ENCODE measurements around the gene RPS6KA2. TPM values are rescaled to one million over a fixed set of nuclear protein-coding genes. Genes with fewer than 3 reads are reported as not detected.

Gene RPS6KA2
- total and polyA plus RNA-seq, 2 donors (not counting 1 experiment from before 2014, with no cell fraction given) = 2.2 to 16.0 TPM

- ATAC-seq (ENCODE audit: low read depth) (no peak), DNase-seq (no peak)
- Histone ChIP-seq H3K4me3 (ENCODE audit: control extremely low read depth in 1 of 5, extremely low read depth in 1 of 5, insufficient read depth in 1 of 5, low read depth in 2 of 5, low read length in 4 of 5) (no peak overlapping the region), H4K20me1 (ENCODE audit: control insufficient read depth, insufficient read depth, low read length, poor library complexity, severe bottlenecking) (no peaks in the 10 kb centered on the region), H3K9me3 (ENCODE audit: control extremely low read depth in 1 of 3, control insufficient read depth in 2 of 3, insufficient read depth in 1 of 3, low read length in 2 of 3) (no peaks in the 10 kb centered on the region), H3K27me3 (replicated peaks in 1 of 4; ENCODE audit: control extremely low read depth in 1 of 4, control insufficient read depth in 3 of 4, insufficient read depth in 4 of 4, low read length in 3 of 4) (no peaks in the 10 kb centered on the region), H3K27ac (ENCODE audit: low read length in 2 of 2) (no peak overlapping the region), H3K4me2 (replicated peaks; ENCODE audit: low read depth, low read length, poor library complexity, severe bottlenecking) (no peak overlapping the region), H3K9ac (ENCODE audit: low read length) (no peak overlapping the region), H2AFZ (ENCODE audit: insufficient read depth, low read depth, low read length, poor library complexity, severe bottlenecking) (no peak overlapping the region), H3K79me2 (ENCODE audit: control insufficient read depth, insufficient read depth, low read length) (peaks cover 6% of the 10 kb centered on the region), H3K4me1 (ENCODE audit: control insufficient read depth in 2 of 2, insufficient read depth in 2 of 2, low read length in 2 of 2) (no peaks in the 10 kb centered on the region), H3K36me3 (replicated peaks in 1 of 2; ENCODE audit: control extremely low read depth in 1 of 2, control insufficient read depth in 1 of 2, extremely low read depth in 1 of 2, insufficient read depth in 2 of 2, low read length in 1 of 2) (no peaks in the 10 kb centered on the region)
- ChIA-PET POLR2A (no interaction called here), CTCF (no interaction called here)
- Mint-ChIP-seq H3K4me1 (no peaks in the 10 kb centered on the region), H3K4me3 (no peak overlapping the region), H3K27me3 (peaks cover 4% of the 10 kb centered on the region), H3K9me3 (ENCODE audit: insufficient read depth) (no peaks in the 10 kb centered on the region), H3K27ac (no peak overlapping the region)
- intact Hi-C loops (cut with micrococcal nuclease) = no loop called here
- TF ChIP-seq, protein P1, sequence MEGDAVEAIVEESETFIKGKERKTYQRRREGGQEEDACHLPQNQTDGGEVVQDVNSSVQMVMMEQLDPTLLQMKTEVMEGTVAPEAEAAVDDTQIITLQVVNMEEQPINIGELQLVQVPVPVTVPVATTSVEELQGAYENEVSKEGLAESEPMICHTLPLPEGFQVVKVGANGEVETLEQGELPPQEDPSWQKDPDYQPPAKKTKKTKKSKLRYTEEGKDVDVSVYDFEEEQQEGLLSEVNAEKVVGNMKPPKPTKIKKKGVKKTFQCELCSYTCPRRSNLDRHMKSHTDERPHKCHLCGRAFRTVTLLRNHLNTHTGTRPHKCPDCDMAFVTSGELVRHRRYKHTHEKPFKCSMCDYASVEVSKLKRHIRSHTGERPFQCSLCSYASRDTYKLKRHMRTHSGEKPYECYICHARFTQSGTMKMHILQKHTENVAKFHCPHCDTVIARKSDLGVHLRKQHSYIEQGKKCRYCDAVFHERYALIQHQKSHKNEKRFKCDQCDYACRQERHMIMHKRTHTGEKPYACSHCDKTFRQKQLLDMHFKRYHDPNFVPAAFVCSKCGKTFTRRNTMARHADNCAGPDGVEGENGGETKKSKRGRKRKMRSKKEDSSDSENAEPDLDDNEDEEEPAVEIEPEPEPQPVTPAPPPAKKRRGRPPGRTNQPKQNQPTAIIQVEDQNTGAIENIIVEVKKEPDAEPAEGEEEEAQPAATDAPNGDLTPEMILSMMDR (IDR thresholded peaks at IDR 0.05) = no peak
- TF ChIP-seq EZH2 (IDR thresholded peaks at IDR 0.05; ENCODE audit: borderline replicate concordance, insufficient read depth, low read depth, low read length, poor library complexity, severe bottlenecking) = no peak
- 100% methylated on average over 6 of the region's 6 CpGs for WGBS (ENCODE audit: insufficient coverage)
These were observed 21.3 kb downstream of the RPS6KA2 start for GRCh38 chr6:166605752-166606151.

DNA sequence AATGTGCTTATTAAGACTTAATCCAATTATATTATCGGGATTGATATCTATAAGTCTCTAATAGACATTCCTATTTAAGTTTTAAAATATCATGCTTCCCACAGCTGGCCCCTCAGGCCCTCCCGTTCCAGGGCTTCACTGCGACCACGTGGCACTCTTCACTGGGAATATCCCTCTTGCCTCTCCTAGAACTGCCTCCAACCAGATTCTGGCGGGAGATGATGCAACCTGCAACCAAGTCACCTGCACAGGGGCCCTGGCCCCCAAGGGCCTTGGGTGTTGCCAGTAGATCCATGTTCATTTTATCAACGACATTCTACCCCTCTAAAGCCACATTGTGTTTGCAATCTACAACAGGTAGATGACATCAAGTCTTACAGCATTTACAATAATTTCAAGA is 22.1 kb downstream of the RPS6KA2 start:
- ChIA-PET POLR2A (no interaction called here), CTCF (no interaction called here)
- intact Hi-C loops (cut with micrococcal nuclease) = no loop called here
- no peak overlapping the region for H3K27ac Mint-ChIP-seq
- Histone ChIP-seq H3K4me3 (ENCODE audit: control extremely low read depth in 1 of 5, extremely low read depth in 1 of 5, insufficient read depth in 1 of 5, low read depth in 2 of 5, low read length in 4 of 5) (no peak overlapping the region), H3K4me1 (ENCODE audit: control insufficient read depth in 2 of 2, insufficient read depth in 2 of 2, low read length in 2 of 2) (no peaks in the 10 kb centered on the region), H3K9me3 (ENCODE audit: control extremely low read depth in 1 of 3, control insufficient read depth in 2 of 3, insufficient read depth in 1 of 3, low read length in 2 of 3) (no peaks in the 10 kb centered on the region), H3K27ac (ENCODE audit: low read length in 2 of 2) (no peak overlapping the region), H3K36me3 (replicated peaks in 1 of 2; ENCODE audit: control extremely low read depth in 1 of 2, control insufficient read depth in 1 of 2, extremely low read depth in 1 of 2, insufficient read depth in 2 of 2, low read length in 1 of 2) (no peaks in the 10 kb centered on the region), H3K79me2 (ENCODE audit: control insufficient read depth, insufficient read depth, low read length) (peaks cover 6% of the 10 kb centered on the region), H2AFZ (ENCODE audit: insufficient read depth, low read depth, low read length, poor library complexity, severe bottlenecking) (no peak overlapping the region), H3K4me2 (replicated peaks; ENCODE audit: low read depth, low read length, poor library complexity, severe bottlenecking) (no peak overlapping the region), H3K27me3 (replicated peaks in 1 of 4; ENCODE audit: control extremely low read depth in 1 of 4, control insufficient read depth in 3 of 4, insufficient read depth in 4 of 4, low read length in 3 of 4) (no peaks in the 10 kb centered on the region), H4K20me1 (ENCODE audit: control insufficient read depth, insufficient read depth, low read length, poor library complexity, severe bottlenecking) (no peaks in the 10 kb centered on the region), H3K9ac (ENCODE audit: low read length) (no peak overlapping the region)
- H3K4me3 Mint-ChIP-seq = no peak overlapping the region
- TF ChIP-seq, protein P1 (IDR thresholded peaks at IDR 0.05) = no peak
- no peak for TF ChIP-seq EZH2 (IDR thresholded peaks at IDR 0.05; ENCODE audit: borderline replicate concordance, insufficient read depth, low read depth, low read length, poor library complexity, severe bottlenecking)
- peaks cover 4% of the 10 kb centered on the region for H3K27me3 Mint-ChIP-seq
- no peak for ATAC-seq (ENCODE audit: low read depth)
- H3K4me1 Mint-ChIP-seq = no peaks in the 10 kb centered on the region
- H3K9me3 Mint-ChIP-seq (ENCODE audit: insufficient read depth) = no peaks in the 10 kb centered on the region
- 92% methylated on average over 3 of the region's 6 CpGs for WGBS (ENCODE audit: insufficient coverage)
- no peak for DNase-seq

Measured in B cell (primary cell).